Activated CD8-positive, alpha-beta T cell treated with anti-CD3 and anti-CD28 coated beads, Interleukin-2, amount 10 ng/mL, durations not matched to agents 7 days and 5 days (primary cell): ENCODE data around the gene IL17RC. TPM values are rescaled to one million over a fixed set of nuclear protein-coding genes. Genes with fewer than 3 reads are reported as not detected.

ENCODE experiments used
- ATAC-seq: fragments of 150-1000 bp; cut with Tn5 transposase; one replicate; pipeline ENCODE4 v1.10.0; 2021; ENCODE audit warnings: moderate library complexity
- CTCF ChIA-PET: fragments of 350-600 bp; sonication (Branson Sonifier 250); formaldehyde crosslinking; loops from one replicate; lab custom pipeline; 2021; ENCODE audit warnings: antibody characterized with exemption; lab: Charles Lee
- POLR2A ChIA-PET: fragments of 350-600 bp; sonication (Branson Sonifier 250); formaldehyde crosslinking; loops from one replicate; lab custom pipeline; 2021; ENCODE audit warnings: antibody characterized with exemption; lab: Charles Lee
- DNase-seq: peaks from one replicate; pipeline ENCODE4 v3.0.0-alpha.2; 2020
- H3K27ac Mint-ChIP-seq: one replicate; pipeline ENCODE4 v1.8.0; 2021; ENCODE audit warnings: mild to moderate bottlenecking, mixed read lengths
- H3K27me3 Mint-ChIP-seq: one replicate; pipeline ENCODE4 v1.8.0; 2021; ENCODE audit warnings: low read depth, mixed read lengths
- H3K36me3 Mint-ChIP-seq: one replicate; pipeline ENCODE4 v1.8.0; 2021; ENCODE audit warnings: low read depth, mixed read lengths
- H3K4me1 Mint-ChIP-seq: one replicate; pipeline ENCODE4 v1.8.0; 2021; ENCODE audit warnings: low read depth, mixed read lengths
- H3K4me3 Mint-ChIP-seq: one replicate; pipeline ENCODE4 v1.8.0; 2021; ENCODE audit warnings: mild to moderate bottlenecking, mixed read lengths
- H3K9me3 Mint-ChIP-seq: one replicate; pipeline ENCODE4 v1.8.0; 2022; ENCODE audit warnings: mixed read lengths; ENCODE audit not compliant: insufficient read depth
- total RNA-seq, 2 experiments: library from RNA; stranded (reverse); gene quantifications; one replicate each; pipeline ENCODE4 v1.2.3, GENCODE V29; 2021

Gene IL17RC
- total RNA-seq, 2 experiments from 2014 or later = 0.42 to 0.55 TPM

- DNase-seq = no peak
- Mint-ChIP-seq H3K9me3 (no peaks in the 10 kb centered on the region), H3K27me3 (no peaks in the 10 kb centered on the region), H3K27ac (no peak overlapping the region), H3K4me1 (peaks cover 23% of the 10 kb centered on the region), H3K4me3 (no peak overlapping the region), H3K36me3 (peaks cover 8% of the 10 kb centered on the region)
- POLR2A ChIA-PET = interaction anchor here (0.7 kb wide), 1 partner anchor 38 kb away, joined by 3 read pairs; the partner anchor contains the start of gene EMC3
- CTCF ChIA-PET = interaction anchor here (0.9 to 4.9 kb wide), 2 partner anchors 15 to 33 kb away, joined by 4 to 40 read pairs; partner anchors contain the start of gene CRELD1
- no peak for ATAC-seq
These were observed 31.7 kb downstream of the IL17RC start for GRCh38 chr3:9948586-9948985.

GRCh38 chr3:9949115-9949514 lies 32.2 kb downstream of the IL17RC start:
- ATAC-seq = no peak
- H3K27me3 Mint-ChIP-seq = no peaks in the 10 kb centered on the region
- POLR2A ChIA-PET = interaction anchor here (1.5 kb wide), 1 partner anchor 16 kb away, joined by 5 read pairs; no protein-coding TSS in a partner anchor
- H3K4me3 Mint-ChIP-seq = no peak overlapping the region
- DNase-seq = no peak
- no peaks in the 10 kb centered on the region for H3K9me3 Mint-ChIP-seq
- CTCF ChIA-PET = interaction anchor here (0.9 to 4.9 kb wide), 2 partner anchors 15 to 33 kb away, joined by 4 to 40 read pairs; partner anchors contain the start of gene CRELD1
- H3K4me1 Mint-ChIP-seq = peaks cover 23% of the 10 kb centered on the region
- peaks cover 8% of the 10 kb centered on the region for H3K36me3 Mint-ChIP-seq
- H3K27ac Mint-ChIP-seq = no peak overlapping the region

- H3K27me3 Mint-ChIP-seq = no peaks in the 10 kb centered on the region
- ATAC-seq (no peak), DNase-seq (no peak)
- no peak overlapping the region for H3K4me3 Mint-ChIP-seq
- H3K36me3 Mint-ChIP-seq = peaks cover 8% of the 10 kb centered on the region
- peaks cover 23% of the 10 kb centered on the region for H3K4me1 Mint-ChIP-seq
- no peak overlapping the region for H3K27ac Mint-ChIP-seq
- ChIA-PET POLR2A (interaction anchor here (0.6 to 1.5 kb wide), 2 partner anchors 17 to 58 kb away, joined by 4 to 5 read pairs; no protein-coding TSS in a partner anchor), CTCF (interaction anchor here (0.9 to 4.9 kb wide), 2 partner anchors 16 to 32 kb away, joined by 4 to 40 read pairs; partner anchors contain the start of gene CRELD1)
- no peaks in the 10 kb centered on the region for H3K9me3 Mint-ChIP-seq
These were observed 32.7 kb downstream of the IL17RC start for GRCh38 chr3:9949626-9950025.

GRCh38 chr3:9951126-9951525 lies 34.2 kb downstream of the IL17RC start:
- peaks cover 8% of the 10 kb centered on the region for H3K36me3 Mint-ChIP-seq
- no peaks in the 10 kb centered on the region for H3K27me3 Mint-ChIP-seq
- ChIA-PET CTCF (interaction anchor here (1.5 to 4.9 kb wide), 2 partner anchors 17 to 371 kb away, joined by 4 to 40 read pairs; partner anchors contain the start of gene CRELD1), POLR2A (interaction anchor here (1.4 to 1.6 kb wide), 2 partner anchors 18 to 36 kb away, joined by 5 to 10 read pairs; partner anchors contain the start of genes CRELD1 and EMC3)
- DNase-seq (peak; percentile 28), ATAC-seq (no peak)
- peak overlapping the region; percentile 78 for H3K4me3 Mint-ChIP-seq
- H3K4me1 Mint-ChIP-seq = peaks cover 22% of the 10 kb centered on the region
- no peaks in the 10 kb centered on the region for H3K9me3 Mint-ChIP-seq
- peak overlapping the region; percentile 5 for H3K27ac Mint-ChIP-seq

- peaks cover 20% of the 10 kb centered on the region for H3K4me1 Mint-ChIP-seq
- H3K9me3 Mint-ChIP-seq = no peaks in the 10 kb centered on the region
- H3K36me3 Mint-ChIP-seq = peaks cover 5% of the 10 kb centered on the region
- no peak overlapping the region for H3K27ac Mint-ChIP-seq
- POLR2A ChIA-PET = interaction anchor here (0.9 to 1.6 kb wide), 4 partner anchors 13 to 107 kb away, joined by 3 to 10 read pairs (median 4); partner anchors contain the start of genes CRELD1, EMC3 and RPUSD3
- H3K4me3 Mint-ChIP-seq = peak overlapping the region; percentile 78
- DNase-seq (no peak), ATAC-seq (peak; percentile 23)
- CTCF ChIA-PET = interaction anchor here (1.5 to 4.9 kb wide), 2 partner anchors 18 to 371 kb away, joined by 4 to 40 read pairs; partner anchors contain the start of gene CRELD1
- no peaks in the 10 kb centered on the region for H3K27me3 Mint-ChIP-seq
These were observed 34.7 kb downstream of the IL17RC start for GRCh38 chr3:9951598-9951961.

GRCh38 chr3:9951962-9952805 lies 35.3 kb downstream of the IL17RC start, which contains the start of gene PRRT3:
TSS of gene PRRT3 (minus strand) at chr3:9952408. CDS start at chr3:9950115, 2,293 bp downstream.
- H3K4me3 Mint-ChIP-seq = peak within 1 kb of the TSS; percentile 78
- no peaks in the 10 kb centered on the region for H3K9me3 Mint-ChIP-seq
- peak; percentile 88 for ATAC-seq
- ChIA-PET CTCF (interaction anchor here (1.1 to 4.9 kb wide), 4 partner anchors 10 to 370 kb away, joined by 3 to 40 read pairs (median 4); partner anchors contain the start of gene CRELD1), POLR2A (interaction anchor here (0.9 to 1.6 kb wide), 4 partner anchors 12 to 108 kb away, joined by 3 to 10 read pairs (median 4); partner anchors contain the start of genes CRELD1, EMC3 and RPUSD3)
- H3K4me1 Mint-ChIP-seq = peaks cover 20% of the 10 kb centered on the region
- H3K27ac Mint-ChIP-seq = peak within 1 kb of the TSS; percentile 68
- DNase-seq = peak; percentile 74
- peaks cover 5% of the 10 kb centered on the region for H3K36me3 Mint-ChIP-seq
- no peaks in the 10 kb centered on the region for H3K27me3 Mint-ChIP-seq

- H3K27ac Mint-ChIP-seq = no peak overlapping the region
- ChIA-PET CTCF (interaction anchor here (0.7 to 2.2 kb wide), 4 partner anchors 9 to 24 kb away, joined by 3 to 11 read pairs (median 4); partner anchors contain the start of gene CRELD1), POLR2A (no interaction called here)
- peaks cover 20% of the 10 kb centered on the region for H3K4me1 Mint-ChIP-seq
- H3K27me3 Mint-ChIP-seq = no peaks in the 10 kb centered on the region
- H3K9me3 Mint-ChIP-seq = no peaks in the 10 kb centered on the region
- no peak overlapping the region for H3K4me3 Mint-ChIP-seq
- ATAC-seq = no peak
- H3K36me3 Mint-ChIP-seq = no peaks in the 10 kb centered on the region
- DNase-seq = no peak
These were observed 38.2 kb downstream of the IL17RC start for GRCh38 chr3:9955067-9955502.

- Mint-ChIP-seq H3K4me3 (no peak overlapping the region), H3K27me3 (no peaks in the 10 kb centered on the region), H3K4me1 (peaks cover 17% of the 10 kb centered on the region), H3K27ac (no peak overlapping the region), H3K36me3 (no peaks in the 10 kb centered on the region), H3K9me3 (no peaks in the 10 kb centered on the region)
- no peak for DNase-seq
- no peak for ATAC-seq
- CTCF ChIA-PET = interaction anchor here (1.2 to 2.2 kb wide), 4 partner anchors 9 to 25 kb away, joined by 4 to 11 read pairs (median 4); partner anchors contain the start of gene CRELD1
- POLR2A ChIA-PET = no interaction called here
These were observed 38.9 kb downstream of the IL17RC start for GRCh38 chr3:9955611-9956352.

GRCh38 chr3:9957214-9957613 lies 40.3 kb downstream of the IL17RC start:
- ATAC-seq = no peak
- ChIA-PET POLR2A (no interaction called here), CTCF (no interaction called here)
- Mint-ChIP-seq H3K9me3 (no peaks in the 10 kb centered on the region), H3K27me3 (no peaks in the 10 kb centered on the region), H3K36me3 (peaks cover 2% of the 10 kb centered on the region), H3K4me3 (no peak overlapping the region), H3K27ac (no peak overlapping the region), H3K4me1 (peaks cover 6% of the 10 kb centered on the region)
- DNase-seq = no peak

GRCh38 chr3:9965200-9965875 lies 48.4 kb downstream of the IL17RC start:
- Mint-ChIP-seq H3K36me3 (peaks cover 40% of the 10 kb centered on the region), H3K27ac (no peak overlapping the region), H3K27me3 (no peaks in the 10 kb centered on the region), H3K4me3 (no peak overlapping the region), H3K9me3 (no peaks in the 10 kb centered on the region), H3K4me1 (no peaks in the 10 kb centered on the region)
- ChIA-PET CTCF (interaction anchor here (2.0 kb wide), 1 partner anchor 33 kb away, joined by 5 read pairs; no protein-coding TSS in a partner anchor), POLR2A (interaction anchor here (0.7 to 1.0 kb wide), 2 partner anchors 11 to 21 kb away, joined by 3 read pairs; partner anchors contain the start of gene EMC3)
- DNase-seq (no peak), ATAC-seq (no peak)
